ENCODE data around the gene RPL14.

DNA sequence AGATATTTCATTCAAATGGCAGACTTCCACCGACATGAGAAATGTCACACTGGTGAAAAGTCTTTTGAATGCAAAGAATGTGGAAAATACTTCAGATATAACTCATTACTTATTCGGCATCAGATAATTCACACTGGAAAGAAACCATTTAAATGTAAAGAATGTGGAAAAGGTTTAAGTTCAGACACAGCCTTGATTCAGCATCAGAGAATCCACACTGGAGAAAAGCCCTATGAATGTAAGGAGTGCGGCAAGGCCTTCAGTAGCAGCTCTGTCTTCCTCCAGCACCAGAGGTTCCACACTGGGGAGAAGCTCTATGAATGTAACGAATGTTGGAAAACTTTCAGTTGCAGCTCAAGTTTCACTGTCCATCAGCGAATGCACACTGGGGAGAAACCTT, 59.1 kb downstream of the RPL14 start:
- TF ChIP-seq, protein P1, sequence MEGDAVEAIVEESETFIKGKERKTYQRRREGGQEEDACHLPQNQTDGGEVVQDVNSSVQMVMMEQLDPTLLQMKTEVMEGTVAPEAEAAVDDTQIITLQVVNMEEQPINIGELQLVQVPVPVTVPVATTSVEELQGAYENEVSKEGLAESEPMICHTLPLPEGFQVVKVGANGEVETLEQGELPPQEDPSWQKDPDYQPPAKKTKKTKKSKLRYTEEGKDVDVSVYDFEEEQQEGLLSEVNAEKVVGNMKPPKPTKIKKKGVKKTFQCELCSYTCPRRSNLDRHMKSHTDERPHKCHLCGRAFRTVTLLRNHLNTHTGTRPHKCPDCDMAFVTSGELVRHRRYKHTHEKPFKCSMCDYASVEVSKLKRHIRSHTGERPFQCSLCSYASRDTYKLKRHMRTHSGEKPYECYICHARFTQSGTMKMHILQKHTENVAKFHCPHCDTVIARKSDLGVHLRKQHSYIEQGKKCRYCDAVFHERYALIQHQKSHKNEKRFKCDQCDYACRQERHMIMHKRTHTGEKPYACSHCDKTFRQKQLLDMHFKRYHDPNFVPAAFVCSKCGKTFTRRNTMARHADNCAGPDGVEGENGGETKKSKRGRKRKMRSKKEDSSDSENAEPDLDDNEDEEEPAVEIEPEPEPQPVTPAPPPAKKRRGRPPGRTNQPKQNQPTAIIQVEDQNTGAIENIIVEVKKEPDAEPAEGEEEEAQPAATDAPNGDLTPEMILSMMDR (IDR thresholded peaks at IDR 0.05): no peak
- no peak for TF ChIP-seq POLR2A (IDR thresholded peaks at IDR 0.05)

Data from testis (tissue), 2 donors.